Measurements from ENCODE around the gene NPPC. TPM values are rescaled to one million over a fixed set of nuclear protein-coding genes. Genes with fewer than 3 reads are reported as not detected.

The NPPC gene
- total RNA-seq, result not detected in 2 replicates

GRCh38 chr2:231926180-231926741 lies at the start of gene NPPC:
Gene NPPC (minus strand): TSS chr2:231926396. CDS start chr2:231926249, 147 bp downstream.

GRCh38 chr2:231961349-231962166 lies 35.4 kb upstream of the NPPC start, which contains the start of gene DIS3L2:
Gene DIS3L2 (plus strand): TSS chr2:231961713. CDS start chr2:232014928, 53,215 bp downstream.

Other genes with a start within 250 kb of the NPPC start
- gene PTMA, start 217.9 kb downstream of the NPPC start, total RNA-seq, result 402 and 915 TPM in 2 replicates
- 18.0 and 28.1 TPM in 2 replicates for gene PDE6D, start 145.1 kb downstream of the NPPC start, total RNA-seq
- 19.5 and 20.5 TPM in 2 replicates for gene COPS7B, start 140.0 kb downstream of the NPPC start, total RNA-seq
- gene DIS3L2, start 35.3 kb upstream of the NPPC start, total RNA-seq, result 14.7 and 28.1 TPM in 2 replicates